Measurements from ENCODE around the gene GFOD1. TPM values are rescaled to one million over a fixed set of nuclear protein-coding genes. Genes with fewer than 3 reads are reported as not detected.

GFOD1 gene
- total and polyA plus RNA-seq, 4 donors: 2.6 to 16.8 (median 5.0) TPM

DNA sequence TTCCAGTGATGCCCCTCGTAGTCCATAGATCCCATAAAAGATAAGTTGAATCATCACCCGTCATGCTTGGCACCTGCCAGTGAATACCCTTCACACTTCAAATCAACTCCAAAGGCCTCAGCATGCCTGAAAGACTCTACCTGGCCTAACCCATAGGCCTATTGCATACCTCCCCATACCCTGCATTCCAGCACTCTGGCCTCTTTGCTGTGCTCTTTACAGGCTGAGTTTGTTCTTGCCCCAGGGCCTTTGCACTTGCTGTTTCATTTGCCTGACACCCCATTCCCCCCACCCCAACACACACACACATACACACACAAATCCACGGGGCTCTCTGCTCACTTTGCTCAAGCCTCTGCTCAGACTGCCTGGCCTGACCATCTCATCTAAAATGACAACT lies 3.0 kb upstream of the GFOD1 start (continued):
- TF ChIP-seq, protein P1, sequence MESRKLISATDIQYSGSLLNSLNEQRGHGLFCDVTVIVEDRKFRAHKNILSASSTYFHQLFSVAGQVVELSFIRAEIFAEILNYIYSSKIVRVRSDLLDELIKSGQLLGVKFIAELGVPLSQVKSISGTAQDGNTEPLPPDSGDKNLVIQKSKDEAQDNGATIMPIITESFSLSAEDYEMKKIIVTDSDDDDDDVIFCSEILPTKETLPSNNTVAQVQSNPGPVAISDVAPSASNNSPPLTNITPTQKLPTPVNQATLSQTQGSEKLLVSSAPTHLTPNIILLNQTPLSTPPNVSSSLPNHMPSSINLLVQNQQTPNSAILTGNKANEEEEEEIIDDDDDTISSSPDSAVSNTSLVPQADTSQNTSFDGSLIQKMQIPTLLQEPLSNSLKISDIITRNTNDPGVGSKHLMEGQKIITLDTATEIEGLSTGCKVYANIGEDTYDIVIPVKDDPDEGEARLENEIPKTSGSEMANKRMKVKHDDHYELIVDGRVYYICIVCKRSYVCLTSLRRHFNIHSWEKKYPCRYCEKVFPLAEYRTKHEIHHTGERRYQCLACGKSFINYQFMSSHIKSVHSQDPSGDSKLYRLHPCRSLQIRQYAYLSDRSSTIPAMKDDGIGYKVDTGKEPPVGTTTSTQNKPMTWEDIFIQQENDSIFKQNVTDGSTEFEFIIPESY (IDR thresholded peaks at IDR 0.05): no peak
- TF ChIP-seq FOXA2 (IDR thresholded peaks at IDR 0.05) (no peak), JUND (IDR thresholded peaks at IDR 0.05) (no peak), TAF1 (conservative IDR thresholded peaks at IDR 0.05) (no peak), HNF4A (conservative IDR thresholded peaks at IDR 0.05) (no peak)
- TF ChIP-seq, protein P2, sequence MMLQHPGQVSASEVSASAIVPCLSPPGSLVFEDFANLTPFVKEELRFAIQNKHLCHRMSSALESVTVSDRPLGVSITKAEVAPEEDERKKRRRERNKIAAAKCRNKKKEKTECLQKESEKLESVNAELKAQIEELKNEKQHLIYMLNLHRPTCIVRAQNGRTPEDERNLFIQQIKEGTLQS (IDR thresholded peaks at IDR 0.05): no peak

DNA sequence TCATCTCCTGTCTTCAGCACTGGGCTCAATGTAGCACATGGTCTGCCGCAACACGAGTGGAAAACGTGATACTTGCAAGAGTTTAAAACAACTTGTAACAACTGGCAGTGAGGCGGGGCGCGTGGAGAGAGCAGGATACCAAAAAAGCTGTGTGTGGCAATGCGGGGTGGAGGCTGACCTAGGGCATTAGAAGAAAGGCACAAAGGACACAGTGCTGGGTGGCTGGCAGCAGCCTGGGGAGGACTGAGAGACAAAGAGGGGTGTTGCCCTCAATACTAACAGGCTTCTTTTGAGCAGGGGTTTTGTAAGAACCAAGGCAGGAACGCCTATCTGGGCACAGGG lies 1.5 kb upstream of the GFOD1 start:
- no peak overlapping the region for H3K27ac ChIP-seq (ENCODE audit: low read depth in 1 of 2, low read length in 2 of 2)

DNA sequence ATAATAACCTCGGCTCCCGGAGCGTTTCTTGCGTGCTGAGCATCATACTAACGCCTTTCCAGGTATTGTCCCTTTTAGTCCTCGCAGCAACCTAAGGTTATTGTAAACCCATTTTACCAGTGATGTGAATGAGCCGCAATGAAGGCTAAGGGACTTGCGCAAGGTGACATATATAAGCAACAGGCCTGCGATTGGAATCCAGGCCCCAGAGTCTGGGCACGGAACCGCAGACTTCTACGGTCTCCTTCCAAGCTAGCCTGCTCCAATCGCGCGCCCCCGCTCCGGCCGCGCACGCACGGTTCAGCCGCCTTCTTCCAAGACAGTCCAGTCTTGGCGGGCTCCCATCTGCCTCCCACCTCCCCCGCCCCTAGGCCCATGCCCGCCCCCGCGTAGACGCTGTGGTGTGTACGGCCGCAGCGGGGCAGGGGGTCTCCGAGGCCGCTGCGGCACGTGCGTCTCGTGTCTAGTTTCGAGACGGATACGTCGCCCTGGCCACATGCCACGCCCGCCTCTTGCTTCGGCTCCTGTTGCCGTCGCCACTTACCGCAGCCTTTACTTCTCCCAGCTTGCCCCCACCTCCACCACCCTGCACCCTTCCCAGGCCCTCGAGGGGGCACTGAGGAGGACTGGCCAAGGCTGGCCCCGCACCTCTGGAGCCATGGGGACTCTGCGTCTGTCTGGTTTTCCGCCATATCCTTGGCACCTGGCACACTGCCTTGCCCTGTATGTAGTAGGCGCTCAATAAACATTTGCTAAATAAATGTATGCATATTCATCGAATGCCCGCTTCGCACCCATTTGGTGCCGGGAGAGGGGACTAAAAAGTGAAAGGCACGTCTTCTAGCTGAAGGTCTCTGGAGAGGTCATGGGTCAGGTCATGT lies 855 bp upstream of the GFOD1 start:
- 25% methylated on average over 57 of the region's 57 CpGs for WGBS
- Histone ChIP-seq H3K4me3 (ENCODE audit: low read depth in 1 of 3, low read length in 3 of 3) (peak overlapping the region; percentile 50 to 59 (median 57)), H3K9ac (ENCODE audit: low read depth in 1 of 2, low read length in 2 of 2) (peak overlapping the region in 1 of 2 donors; percentile 30), H3K36me3 (ENCODE audit: control insufficient read depth in 4 of 4, insufficient read depth in 3 of 4, low read depth in 1 of 4, low read length in 3 of 4) (no peaks in the 10 kb centered on the region), H3K4me1 (ENCODE audit: control insufficient read depth in 4 of 4, insufficient read depth in 4 of 4, low read length in 3 of 4) (peaks cover 2 to 37% (median 20%) of the 10 kb centered on the region in 4 donors), H3K9me3 (ENCODE audit: control insufficient read depth in 4 of 4, low read length in 3 of 4) (no peaks in the 10 kb centered on the region), H3K27ac (ENCODE audit: low read depth in 1 of 2, low read length in 2 of 2) (peak overlapping the region in 1 of 2 donors; percentile 73), H3K27me3 (ENCODE audit: control insufficient read depth in 4 of 4, insufficient read depth in 4 of 4, low read length in 3 of 4) (no peaks in the 10 kb centered on the region)
- DNase-seq (ENCODE audit: low spot score): no peak
- TF ChIP-seq NR2F2 (IDR thresholded peaks at IDR 0.05) (no peak), SP1 (IDR thresholded peaks at IDR 0.05) (peak; percentile 4), GABPA (IDR thresholded peaks at IDR 0.05 in 1 of 2, conservative IDR thresholded peaks at IDR 0.05 in 1 of 2) (no peak), HNF4A (conservative IDR thresholded peaks at IDR 0.05) (no peak)
- TF ChIP-seq, protein P3, sequence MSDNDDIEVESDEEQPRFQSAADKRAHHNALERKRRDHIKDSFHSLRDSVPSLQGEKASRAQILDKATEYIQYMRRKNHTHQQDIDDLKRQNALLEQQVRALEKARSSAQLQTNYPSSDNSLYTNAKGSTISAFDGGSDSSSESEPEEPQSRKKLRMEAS (IDR thresholded peaks at IDR 0.05): peak; percentile 20

More for the DNA sequence above, 1.5 kb upstream of the GFOD1 start:
- Histone ChIP-seq H3K4me1 (ENCODE audit: control insufficient read depth in 4 of 4, insufficient read depth in 4 of 4, low read length in 3 of 4) (peaks cover under 1 to 31% (median 18%) of the 10 kb centered on the region in 4 donors), H3K27me3 (ENCODE audit: control insufficient read depth in 4 of 4, insufficient read depth in 4 of 4, low read length in 3 of 4) (no peaks in the 10 kb centered on the region), H3K36me3 (ENCODE audit: control insufficient read depth in 4 of 4, insufficient read depth in 3 of 4, low read depth in 1 of 4, low read length in 3 of 4) (no peaks in the 10 kb centered on the region), H3K4me3 (ENCODE audit: low read depth in 1 of 3, low read length in 3 of 3) (no peak overlapping the region), H3K9ac (ENCODE audit: low read depth in 1 of 2, low read length in 2 of 2) (no peak overlapping the region), H3K9me3 (ENCODE audit: control insufficient read depth in 4 of 4, low read length in 3 of 4) (no peaks in the 10 kb centered on the region)
- no peak for DNase-seq (ENCODE audit: low spot score)
- WGBS: 77% methylated on average over 8 of the region's 8 CpGs
- TF ChIP-seq RAD21 (IDR thresholded peaks at IDR 0.05): no peak
- peak; percentile 30 for TF ChIP-seq SP1 (IDR thresholded peaks at IDR 0.05)
- TF ChIP-seq, protein P1 (IDR thresholded peaks at IDR 0.05): no peak
- no peak for TF ChIP-seq JUND (IDR thresholded peaks at IDR 0.05)
- TF ChIP-seq, protein P2 (IDR thresholded peaks at IDR 0.05): no peak
- TF ChIP-seq HNF4A (conservative IDR thresholded peaks at IDR 0.05): peak; percentile 30 to 41
- TF ChIP-seq, protein P3 (IDR thresholded peaks at IDR 0.05): no peak
- no peak for TF ChIP-seq FOXA2 (IDR thresholded peaks at IDR 0.05)
- no peak for TF ChIP-seq TAF1 (conservative IDR thresholded peaks at IDR 0.05)
- TF ChIP-seq RXRA (IDR thresholded peaks at IDR 0.05): peak in 1 of 2 donors; percentile 37
- no peak for TF ChIP-seq YY1 (IDR thresholded peaks at IDR 0.05)
- TF ChIP-seq EGR1 (IDR thresholded peaks at IDR 0.05; ENCODE audit: low read depth in 2 of 2): no peak
